ENCODE results near the gene DUOXA1.

DUOXA1 gene, protein sequence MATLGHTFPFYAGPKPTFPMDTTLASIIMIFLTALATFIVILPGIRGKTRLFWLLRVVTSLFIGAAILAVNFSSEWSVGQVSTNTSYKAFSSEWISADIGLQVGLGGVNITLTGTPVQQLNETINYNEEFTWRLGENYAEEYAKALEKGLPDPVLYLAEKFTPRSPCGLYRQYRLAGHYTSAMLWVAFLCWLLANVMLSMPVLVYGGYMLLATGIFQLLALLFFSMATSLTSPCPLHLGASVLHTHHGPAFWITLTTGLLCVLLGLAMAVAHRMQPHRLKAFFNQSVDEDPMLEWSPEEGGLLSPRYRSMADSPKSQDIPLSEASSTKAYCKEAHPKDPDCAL

DNA sequence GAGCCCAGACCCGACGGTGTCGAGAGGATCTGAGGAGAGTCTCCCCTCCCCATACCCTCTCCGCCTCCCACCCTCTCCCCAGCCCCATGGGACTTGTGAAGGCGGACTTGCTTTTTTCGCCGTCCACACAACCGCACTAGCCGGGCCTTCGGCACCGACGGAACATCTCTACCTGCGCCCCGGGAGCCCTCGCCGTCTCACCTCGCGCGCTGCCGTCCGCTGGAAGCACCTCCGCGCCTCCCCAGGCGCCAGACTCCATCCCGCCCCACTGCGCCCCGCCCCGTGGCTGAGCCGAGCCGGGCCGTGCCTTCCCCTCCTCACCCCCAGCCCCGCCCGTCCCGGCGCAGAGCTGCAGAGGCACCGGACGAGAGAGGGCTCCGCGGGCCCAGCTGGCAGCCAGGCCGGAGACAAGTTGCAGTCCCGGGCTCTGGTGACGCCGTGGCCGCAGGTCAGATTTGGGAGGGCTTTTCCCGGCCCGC, at the start of gene DUOXA1, which contains the start of gene DUOX1:
Gene DUOXA1 (minus strand): TSS at position 229 of the 479 bp plus-strand sequence. CDS start 6,865 bp downstream, outside the sequence.
Gene DUOX1 (plus strand): TSS at position 344 of the 479 bp plus-strand sequence. CDS start 1,973 bp downstream, outside the sequence.
- DNase-seq, result no peak

- no peak for DNase-seq
Observed at GRCh38 chr15:45177285-45177684, 47.6 kb upstream of the DUOXA1 start.

- no peak for DNase-seq
Observed at GRCh38 chr15:45174577-45174976, 44.9 kb upstream of the DUOXA1 start.

GRCh38 chr15:45174069-45174468, 44.4 kb upstream of the DUOXA1 start:
- DNase-seq, result no peak

DNA sequence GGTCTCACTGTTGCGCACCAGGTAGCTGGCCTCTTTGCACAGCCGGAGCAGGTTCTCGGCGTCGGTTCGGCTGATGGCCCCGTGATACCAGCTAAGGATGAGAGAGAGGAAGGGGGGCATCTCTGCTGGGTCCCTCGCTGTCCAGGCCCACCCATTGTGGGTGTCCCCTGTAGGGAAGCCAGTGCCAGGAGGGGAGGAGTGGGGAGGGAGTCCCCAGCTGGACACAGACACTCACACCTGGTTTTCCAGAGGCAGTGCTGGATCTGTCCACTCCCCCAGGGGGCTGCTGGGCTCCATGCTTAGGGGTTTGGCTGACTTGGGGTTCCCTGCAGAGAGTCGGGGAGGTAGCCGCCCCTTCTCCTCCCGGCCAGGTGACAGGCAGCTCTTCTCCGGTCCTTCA, 42.2 kb upstream of the DUOXA1 start:
- no peak for DNase-seq

DNA sequence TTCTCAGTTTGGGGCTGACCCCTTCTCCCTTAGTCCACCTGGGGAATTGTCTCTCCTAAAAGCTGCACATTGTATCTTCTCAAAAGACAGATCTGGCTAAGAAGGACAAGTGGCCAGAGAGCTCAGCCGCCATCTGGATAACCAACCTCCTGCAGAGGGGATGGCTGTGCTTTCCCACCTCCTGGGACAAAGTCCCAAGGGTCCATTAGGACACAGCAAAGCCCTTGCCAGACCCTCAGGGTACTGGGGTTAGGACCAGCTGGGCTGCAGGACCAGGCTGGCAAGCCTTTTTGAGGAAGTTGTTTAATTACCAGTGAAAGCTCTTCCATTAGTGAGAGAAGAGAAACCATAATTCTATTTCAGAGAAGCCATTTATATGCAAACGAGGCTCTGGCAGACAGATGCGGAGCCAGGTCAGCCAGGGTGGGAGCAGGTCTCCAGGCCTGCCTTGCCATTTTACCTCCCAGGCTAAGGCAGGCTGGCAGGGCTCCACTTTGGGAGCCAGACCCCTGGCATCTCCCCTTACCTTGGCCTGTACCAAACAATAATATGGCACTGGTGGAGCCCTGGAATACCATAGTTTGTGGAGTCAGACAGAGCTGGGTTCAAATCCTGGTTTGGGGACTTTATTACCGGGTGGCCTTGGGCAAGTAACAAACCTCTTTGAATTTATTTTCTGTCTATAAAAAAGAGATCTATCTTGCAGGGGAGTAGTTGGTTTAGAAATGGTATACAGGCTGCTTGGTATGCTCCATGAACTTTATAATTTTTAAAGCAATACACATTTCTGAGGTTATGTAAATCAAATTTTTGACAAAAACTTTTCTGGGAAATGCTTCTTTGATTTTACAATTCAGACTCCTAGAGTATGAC, 40.2 kb upstream of the DUOXA1 start:
- DNase-seq, result no peak

DNA sequence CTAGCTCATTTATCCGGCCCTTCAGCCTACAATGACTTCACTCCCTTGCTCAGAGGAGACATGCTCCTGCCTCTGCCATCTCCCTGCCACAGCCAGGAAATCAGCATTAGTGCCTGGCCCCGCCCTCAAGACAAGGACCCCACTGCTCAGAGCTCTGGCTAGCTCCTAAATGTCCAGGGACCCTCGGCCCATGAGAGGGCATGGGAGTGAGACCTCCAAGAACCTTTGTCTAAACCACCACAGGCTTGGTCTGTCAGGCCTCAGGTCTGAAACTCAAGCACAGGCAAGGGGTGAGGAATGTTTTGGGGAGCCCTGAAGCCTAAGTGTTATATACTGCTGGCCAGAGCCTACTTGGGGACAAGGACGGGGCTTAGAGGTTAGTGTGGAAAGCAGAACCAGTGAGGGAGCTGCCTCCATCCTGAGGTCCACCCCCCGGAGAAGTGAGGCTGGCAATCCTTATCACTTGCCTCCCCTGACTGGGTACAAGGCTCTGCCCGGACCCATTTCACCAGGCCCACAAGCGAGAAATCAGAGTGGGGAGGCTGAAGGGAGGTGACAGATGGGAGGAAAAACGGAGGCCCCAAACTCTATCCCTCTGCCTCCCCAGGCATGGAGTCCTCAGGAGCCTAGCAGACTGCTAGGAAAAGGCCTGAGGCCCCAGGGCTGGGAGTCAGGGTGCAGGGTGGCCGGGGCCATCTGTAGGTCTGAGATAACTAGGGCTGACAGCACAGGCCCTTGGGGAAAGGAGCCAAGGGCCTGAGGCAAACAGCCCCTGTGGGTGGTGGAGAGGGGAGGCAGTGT, 39.3 kb upstream of the DUOXA1 start:
- no peak for DNase-seq

- DNase-seq, result no peak
Observed at GRCh38 chr15:45168286-45168685, 38.6 kb upstream of the DUOXA1 start.

GRCh38 chr15:45167631-45168205, 38.0 kb upstream of the DUOXA1 start:
- DNase-seq, result no peak

GRCh38 chr15:45166834-45167630, 37.4 kb upstream of the DUOXA1 start:
- no peak for DNase-seq

- no peak for DNase-seq
Observed at GRCh38 chr15:45165536-45165935, 35.9 kb upstream of the DUOXA1 start.

DNA sequence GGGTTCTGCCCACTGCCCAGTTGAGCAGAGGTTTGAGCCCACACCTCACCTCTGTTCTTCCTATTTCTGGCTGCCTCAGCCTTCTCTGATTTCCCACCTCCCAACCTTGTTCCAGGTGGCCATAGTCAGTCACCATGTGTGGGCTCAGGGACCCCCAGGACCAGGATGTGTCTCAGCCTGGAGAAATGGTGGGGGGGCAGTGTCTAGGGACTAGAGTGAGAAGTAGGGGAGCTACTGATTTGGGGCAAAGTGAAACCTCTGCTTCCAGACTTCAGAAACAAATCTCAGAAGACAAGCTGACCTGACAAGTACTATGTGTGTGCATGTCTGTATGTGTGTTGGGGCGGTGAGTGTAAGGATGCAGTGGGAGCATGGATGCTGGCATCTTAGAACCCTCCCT, 35.2 kb upstream of the DUOXA1 start:
- no peak for DNase-seq

DNA sequence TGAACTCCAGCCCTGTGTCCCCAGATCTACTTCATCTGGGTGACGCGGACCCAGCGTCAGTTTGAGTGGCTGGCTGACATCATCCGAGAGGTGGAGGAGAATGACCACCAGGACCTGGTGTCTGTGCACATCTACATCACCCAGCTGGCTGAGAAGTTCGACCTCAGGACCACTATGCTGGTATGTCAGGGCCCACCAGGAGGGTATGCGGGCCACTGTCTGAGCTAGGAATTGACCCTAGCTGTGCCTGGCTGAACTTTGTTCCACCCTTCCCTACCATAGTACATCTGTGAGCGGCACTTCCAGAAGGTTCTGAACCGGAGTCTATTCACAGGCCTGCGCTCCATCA, 33.8 kb upstream of the DUOXA1 start:
- no peak for DNase-seq

GRCh38 chr15:45162771-45163507, 33.3 kb upstream of the DUOXA1 start:
- DNase-seq, result peak; percentile 3

DNA sequence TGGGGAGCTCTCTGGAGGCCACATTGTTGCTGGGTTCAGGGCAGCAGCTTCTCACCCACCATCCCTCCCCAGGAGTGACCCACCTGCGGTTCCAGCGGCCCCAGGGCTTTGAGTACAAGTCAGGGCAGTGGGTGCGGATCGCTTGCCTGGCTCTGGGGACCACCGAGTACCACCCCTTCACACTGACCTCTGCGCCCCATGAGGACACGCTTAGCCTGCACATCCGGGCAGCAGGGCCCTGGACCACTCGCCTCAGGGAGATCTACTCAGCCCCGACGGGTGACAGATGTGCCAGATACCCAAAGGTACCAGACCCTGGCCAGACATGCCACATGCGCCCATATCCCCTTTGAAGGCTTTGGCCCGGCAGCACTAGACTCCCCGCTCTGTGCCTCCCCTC, 32.0 kb upstream of the DUOXA1 start:
- no peak for DNase-seq

DNA sequence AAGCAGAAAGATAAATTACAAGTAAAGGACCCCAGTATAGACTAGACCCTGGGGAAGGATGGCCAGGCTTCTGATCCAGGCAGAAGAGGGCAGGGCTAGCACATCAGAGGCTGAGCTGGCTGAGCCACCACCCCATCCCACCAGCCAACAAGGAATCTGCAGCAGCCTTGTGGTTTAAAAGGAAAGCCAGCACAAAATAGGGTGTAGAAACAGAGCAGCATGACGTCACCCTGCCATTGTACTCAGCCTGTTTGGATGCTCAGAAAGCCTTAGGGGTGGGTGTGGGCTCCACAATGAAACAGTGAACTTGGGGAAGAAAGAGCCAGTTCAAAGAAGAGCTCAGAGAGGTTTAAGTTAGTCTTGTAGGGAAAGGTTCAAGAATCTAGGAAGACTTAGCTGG, 28.3 kb upstream of the DUOXA1 start:
- no peak for DNase-seq

GRCh38 chr15:45156744-45157455, 27.2 kb upstream of the DUOXA1 start:
- DNase-seq, result no peak

DNA sequence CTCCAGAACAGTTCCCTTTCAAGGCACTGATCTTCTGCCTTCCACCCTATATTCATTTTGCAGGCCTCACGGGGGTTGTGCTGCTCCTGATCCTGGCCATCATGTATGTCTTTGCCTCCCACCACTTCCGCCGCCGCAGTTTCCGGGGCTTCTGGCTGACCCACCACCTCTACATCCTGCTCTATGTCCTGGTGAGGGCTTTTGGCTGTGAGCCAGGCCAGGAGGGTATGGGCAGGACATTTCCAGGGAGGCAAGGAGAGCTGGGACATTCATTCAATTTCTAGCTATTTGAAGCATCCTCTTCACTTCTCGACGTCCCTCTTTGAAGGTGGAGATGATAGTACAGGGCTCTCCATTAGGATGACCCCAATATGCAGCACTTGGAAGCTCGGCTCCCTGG, 26.1 kb upstream of the DUOXA1 start:
- DNase-seq, result no peak

DNA sequence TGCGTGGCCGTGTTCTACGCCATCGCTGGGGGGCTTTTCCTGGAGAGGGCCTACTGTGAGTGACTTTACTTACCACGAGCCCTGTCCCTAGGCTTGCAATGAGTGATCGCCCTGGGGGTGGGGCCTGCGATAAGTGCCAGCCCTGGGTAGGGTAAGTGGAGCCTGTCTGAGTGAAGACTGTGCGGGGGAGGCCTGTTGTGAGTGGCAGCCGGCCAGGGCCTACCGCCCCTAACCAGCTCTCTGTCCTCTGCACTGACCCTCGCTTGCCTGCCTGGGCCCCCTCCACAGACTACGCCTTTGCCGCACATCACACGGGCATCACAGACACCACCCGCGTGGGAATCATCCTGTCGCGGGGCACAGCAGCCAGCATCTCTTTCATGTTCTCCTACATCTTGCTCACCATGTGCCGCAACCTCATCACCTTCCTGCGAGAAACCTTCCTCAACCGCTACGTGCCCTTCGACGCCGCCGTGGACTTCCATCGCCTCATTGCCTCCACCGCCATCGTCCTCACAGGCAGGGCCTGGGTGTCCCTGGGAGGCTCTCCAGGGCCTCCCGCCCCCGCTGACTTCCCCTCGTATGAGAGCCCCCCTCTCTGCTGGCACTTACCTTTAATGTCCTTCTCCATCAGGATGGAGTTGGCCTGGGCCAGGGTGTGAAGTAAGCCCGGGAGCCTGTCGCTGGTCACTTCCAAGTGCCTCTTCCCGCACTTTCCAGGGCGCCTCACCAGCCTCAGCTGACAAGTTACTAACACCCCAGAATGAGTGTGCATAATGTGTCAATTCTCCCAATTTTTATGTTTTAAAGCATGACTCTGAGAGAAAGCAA, 22.5 kb upstream of the DUOXA1 start:
- DNase-seq, result no peak

DNA sequence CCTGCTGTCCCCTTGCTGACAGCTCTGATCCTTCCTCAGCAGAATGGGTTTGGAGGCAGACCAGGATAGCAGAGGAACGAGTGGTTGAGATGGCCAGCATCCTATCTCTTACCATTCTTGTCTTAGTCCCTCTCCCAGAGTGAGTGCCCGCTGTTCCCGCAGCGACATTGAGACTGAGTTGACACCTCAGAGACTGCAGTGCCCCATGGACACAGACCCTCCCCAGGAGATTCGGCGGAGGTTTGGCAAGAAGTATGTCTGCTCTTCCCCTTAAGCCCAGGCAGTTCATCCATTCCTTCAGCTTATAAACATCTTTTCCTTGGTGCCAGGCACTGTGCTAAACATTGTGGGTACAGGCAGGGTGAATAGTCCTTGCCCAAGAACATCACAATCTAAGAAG, 21.3 kb upstream of the DUOXA1 start:
- DNase-seq, result no peak

Data from NCI-H2029 treated with DMSO at 0.1 percent for 48 hours (cell line).